HepG2 (cell line): ENCODE results near the gene PPIP5K1.
"Not testable (repeated sequence)": the region's sequence is repeated elsewhere in the genome, so short reads cannot be mapped to it uniquely, and the experiment has no call there.

Experiments used
- ATF6 ChIP-seq: sonication (generic); formaldehyde crosslinking; conservative IDR thresholded peaks from 2 replicates; pipeline ENCODE4 v1.4.0; 2020; ENCODE audit warnings: missing genetic modification reagents
- CCAR2 ChIP-seq: fragments of 200-400 bp; formaldehyde crosslinking; optimal IDR thresholded peaks from 2 replicates; pipeline ENCODE3; 2018; ENCODE audit warnings: low read depth, mild to moderate bottlenecking, low read length, moderate library complexity
- CCDC6 ChIP-seq: sonication (generic); formaldehyde crosslinking; IDR thresholded peaks from 2 replicates; pipeline ENCODE4 v1.8.1; 2022; ENCODE audit warnings: mild to moderate bottlenecking, missing genetic modification reagents, moderate library complexity
- CREM ChIP-seq, 2 experiments: sonication (generic) in 1 of 2; formaldehyde crosslinking in 1 of 2; IDR thresholded peaks; 2 replicates each; pipeline versions ENCODE4 v1.4.0 to v1.6.1; 2016 to 2020; ENCODE audit warnings: antibody characterized with exemption in 1 of 2, mild to moderate bottlenecking in 1 of 2, missing genetic modification reagents in 1 of 2
- CTCF ChIP-seq: sonication (generic); formaldehyde crosslinking; IDR thresholded peaks from 2 replicates; pipeline ENCODE4 v1.5.0; 2020; ENCODE audit warnings: mild to moderate bottlenecking, missing genetic modification reagents, moderate library complexity
- EP300 ChIP-seq, 3 experiments: sonication (generic) in 1 of 3; formaldehyde crosslinking in 1 of 3; IDR thresholded peaks; 2 replicates each; pipeline versions ENCODE4 v1.5.1 to v1.6.1; 2011 to 2020; ENCODE audit warnings: low read depth in 2 of 3, low read length in 2 of 3, borderline replicate concordance in 1 of 3, improper control_type of control experiment in 1 of 3, mild to moderate bottlenecking in 1 of 3, missing genetic modification reagents in 1 of 3, moderate library complexity in 1 of 3
- FOXA1 ChIP-seq, 2 experiments: fragments of 450-650 bp in 1 of 2; sonication (generic) in 1 of 2; formaldehyde crosslinking in 1 of 2; IDR thresholded peaks; 2 replicates each; pipeline versions ENCODE4 v1.4.0 to v1.6.1; 2016 to 2020; ENCODE audit warnings: missing genetic modification reagents in 1 of 2
- HMGA1 ChIP-seq: sonication (generic); formaldehyde crosslinking; conservative IDR thresholded peaks from 2 replicates; pipeline ENCODE4 v1.4.0; 2020; ENCODE audit warnings: missing genetic modification reagents
- JUNB ChIP-seq: sonication (generic); formaldehyde crosslinking; IDR thresholded peaks from 2 replicates; pipeline ENCODE4 v1.8.0; 2022; ENCODE audit warnings: missing genetic modification reagents, mild to moderate bottlenecking, borderline replicate concordance
- SMAD3 ChIP-seq: sonication (generic); formaldehyde crosslinking; IDR thresholded peaks from 2 replicates; pipeline ENCODE4 v1.4.0; 2020; ENCODE audit warnings: missing genetic modification reagents
- ZBTB43 ChIP-seq: sonication (generic); formaldehyde crosslinking; conservative IDR thresholded peaks from 2 replicates; pipeline ENCODE4 v1.4.0; 2020; ENCODE audit warnings: missing genetic modification reagents
- ZNF777 ChIP-seq: sonication (generic); formaldehyde crosslinking; IDR thresholded peaks from 2 replicates; pipeline ENCODE4 v1.4.0; 2020; ENCODE audit warnings: missing genetic modification reagents
- TF ChIP-seq, protein P1 (sequence below): sonication (generic); formaldehyde crosslinking; IDR thresholded peaks from 2 replicates; pipeline ENCODE4 v1.4.0; 2020; ENCODE audit warnings: missing genetic modification reagents, mild to moderate bottlenecking, borderline replicate concordance

DNA sequence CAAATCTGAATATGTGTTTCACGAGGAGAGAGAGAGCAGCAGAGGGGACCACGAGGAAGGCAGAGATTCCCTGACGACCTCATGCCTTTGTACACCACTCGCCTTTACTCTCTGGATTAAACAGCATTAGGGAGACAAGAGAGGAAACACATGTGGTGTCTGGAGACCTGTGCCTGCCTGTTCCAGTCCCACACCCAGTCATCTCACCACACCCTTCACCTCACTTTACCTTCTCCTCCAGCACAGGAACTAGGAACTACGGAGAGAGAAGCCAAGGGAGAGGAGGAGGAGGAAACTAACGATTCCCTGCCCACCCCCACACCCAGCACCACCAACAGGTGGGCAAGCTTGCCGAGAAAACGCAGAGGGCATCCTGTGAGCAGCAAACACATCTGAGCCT, 2.8 kb upstream of the PPIP5K1 start:
- not testable (repeated sequence) for TF ChIP-seq HMGA1 (CRISPR knock-in tag); CCDC6; CTCF (CRISPR knock-in tag); ZBTB43 (CRISPR knock-in tag); ZNF777; JUNB (CRISPR knock-in tag); ATF6; SMAD3; CREM (IDR thresholded peaks at IDR 0.05); CREM (CRISPR knock-in tag; IDR thresholded peaks at IDR 0.05); CCAR2; EP300 (IDR thresholded peaks at IDR 0.05; ENCODE audit: low read depth in 2 of 2, low read length in 2 of 2); EP300 (CRISPR knock-in tag; IDR thresholded peaks at IDR 0.05; ENCODE audit: borderline replicate concordance); FOXA1 (IDR thresholded peaks at IDR 0.05); FOXA1 (CRISPR knock-in tag; IDR thresholded peaks at IDR 0.05)
- TF ChIP-seq, protein P1, sequence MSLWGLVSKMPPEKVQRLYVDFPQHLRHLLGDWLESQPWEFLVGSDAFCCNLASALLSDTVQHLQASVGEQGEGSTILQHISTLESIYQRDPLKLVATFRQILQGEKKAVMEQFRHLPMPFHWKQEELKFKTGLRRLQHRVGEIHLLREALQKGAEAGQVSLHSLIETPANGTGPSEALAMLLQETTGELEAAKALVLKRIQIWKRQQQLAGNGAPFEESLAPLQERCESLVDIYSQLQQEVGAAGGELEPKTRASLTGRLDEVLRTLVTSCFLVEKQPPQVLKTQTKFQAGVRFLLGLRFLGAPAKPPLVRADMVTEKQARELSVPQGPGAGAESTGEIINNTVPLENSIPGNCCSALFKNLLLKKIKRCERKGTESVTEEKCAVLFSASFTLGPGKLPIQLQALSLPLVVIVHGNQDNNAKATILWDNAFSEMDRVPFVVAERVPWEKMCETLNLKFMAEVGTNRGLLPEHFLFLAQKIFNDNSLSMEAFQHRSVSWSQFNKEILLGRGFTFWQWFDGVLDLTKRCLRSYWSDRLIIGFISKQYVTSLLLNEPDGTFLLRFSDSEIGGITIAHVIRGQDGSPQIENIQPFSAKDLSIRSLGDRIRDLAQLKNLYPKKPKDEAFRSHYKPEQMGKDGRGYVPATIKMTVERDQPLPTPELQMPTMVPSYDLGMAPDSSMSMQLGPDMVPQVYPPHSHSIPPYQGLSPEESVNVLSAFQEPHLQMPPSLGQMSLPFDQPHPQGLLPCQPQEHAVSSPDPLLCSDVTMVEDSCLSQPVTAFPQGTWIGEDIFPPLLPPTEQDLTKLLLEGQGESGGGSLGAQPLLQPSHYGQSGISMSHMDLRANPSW (CRISPR knock-in tag) = not testable (repeated sequence)
